ENCODE measurements around the gene LLGL1. TPM values are rescaled to one million over a fixed set of nuclear protein-coding genes. Genes with fewer than 3 reads are reported as not detected.

Gene LLGL1
- polyA plus RNA-seq, 3 donors: 0.52 to 10.8 (median 0.76) TPM

GRCh38 chr17:18262111-18262510 lies 36.7 kb downstream of the LLGL1 start:
- H3K4me1 ChIP-seq (ENCODE audit: control insufficient read depth in 1 of 2, insufficient read depth in 2 of 2, low read length in 2 of 2): peaks cover 35 to 46% of the 10 kb centered on the region in 2 donors
- Mint-ChIP-seq H3K9me3 (no peaks in the 10 kb centered on the region), H3K36me3 (peaks cover 8 to 21% of the 10 kb centered on the region in 2 donors), H3K4me1 (peaks cover 35% of the 10 kb centered on the region), H3K27ac (peak overlapping the region in 1 of 7 donors; percentile 77), H3K4me3 (no peak overlapping the region), H3K27me3 (ENCODE audit: low read depth in 3 of 3) (peaks cover 0 to 2% (median 1%) of the 10 kb centered on the region in 3 donors)
- DNase-seq: no peak
- H2AFZ ChIP-seq (ENCODE audit: insufficient read depth, low read depth, low read length, poor library complexity, severe bottlenecking): no peak overlapping the region
- no peaks in the 10 kb centered on the region for H3K27me3 ChIP-seq (ENCODE audit: control insufficient read depth in 2 of 2, insufficient read depth in 2 of 2, low read length in 2 of 2)
- H3K4me3 ChIP-seq (replicated peaks in 1 of 3; ENCODE audit: low read depth in 2 of 3, low read length in 3 of 3): no peak overlapping the region
- no peaks in the 10 kb centered on the region for H3K9me3 ChIP-seq (replicated peaks in 1 of 2; ENCODE audit: control insufficient read depth in 1 of 2, insufficient read depth in 1 of 2, low read length in 2 of 2)
- intact Hi-C loops (cut with micrococcal nuclease): no loop called here
- TF ChIP-seq CTCF (IDR thresholded peaks at IDR 0.05): no peak
- peaks cover 11% of the 10 kb centered on the region for H4K20me1 ChIP-seq (ENCODE audit: insufficient read depth, low read length)
- H3K36me3 ChIP-seq (replicated peaks in 1 of 2; ENCODE audit: control insufficient read depth in 1 of 2, insufficient read depth in 2 of 2, low read length in 2 of 2): peaks cover 12 to 26% of the 10 kb centered on the region in 2 donors
- no peak overlapping the region for H3K27ac ChIP-seq (ENCODE audit: low read depth in 1 of 2, low read length in 2 of 2)
- peaks cover 23% of the 10 kb centered on the region for H3K79me2 ChIP-seq (ENCODE audit: insufficient read depth, low read length)
- WGBS (ENCODE audit: insufficient coverage): 93% methylated on average over 2 of the region's 2 CpGs
- no peak overlapping the region for H3K9ac ChIP-seq (ENCODE audit: insufficient read depth, low read length, poor library complexity, severe bottlenecking)
- H3K4me2 ChIP-seq (replicated peaks; ENCODE audit: extremely low read depth, low read length, poor library complexity, severe bottlenecking): no peak overlapping the region

- Histone ChIP-seq H3K27ac (ENCODE audit: low read depth in 1 of 2, low read length in 2 of 2) (no peak overlapping the region), H3K9me3 (replicated peaks in 1 of 2; ENCODE audit: control insufficient read depth in 1 of 2, insufficient read depth in 1 of 2, low read length in 2 of 2) (no peaks in the 10 kb centered on the region), H3K4me3 (replicated peaks in 1 of 3; ENCODE audit: low read depth in 2 of 3, low read length in 3 of 3) (no peak overlapping the region), H4K20me1 (ENCODE audit: insufficient read depth, low read length) (peaks cover 6% of the 10 kb centered on the region), H2AFZ (ENCODE audit: insufficient read depth, low read depth, low read length, poor library complexity, severe bottlenecking) (no peak overlapping the region), H3K36me3 (replicated peaks in 1 of 2; ENCODE audit: control insufficient read depth in 1 of 2, insufficient read depth in 2 of 2, low read length in 2 of 2) (peaks cover 12 to 26% of the 10 kb centered on the region in 2 donors), H3K4me2 (replicated peaks; ENCODE audit: extremely low read depth, low read length, poor library complexity, severe bottlenecking) (no peak overlapping the region), H3K79me2 (ENCODE audit: insufficient read depth, low read length) (peaks cover 18% of the 10 kb centered on the region), H3K27me3 (ENCODE audit: control insufficient read depth in 2 of 2, insufficient read depth in 2 of 2, low read length in 2 of 2) (no peaks in the 10 kb centered on the region), H3K9ac (ENCODE audit: insufficient read depth, low read length, poor library complexity, severe bottlenecking) (no peak overlapping the region), H3K4me1 (ENCODE audit: control insufficient read depth in 1 of 2, insufficient read depth in 2 of 2, low read length in 2 of 2) (peaks cover 30 to 41% of the 10 kb centered on the region in 2 donors)
- DNase-seq: no peak
- Mint-ChIP-seq H3K27me3 (ENCODE audit: low read depth in 3 of 3) (peaks cover 0 to 2% (median 1%) of the 10 kb centered on the region in 3 donors), H3K4me3 (no peak overlapping the region), H3K27ac (peak overlapping the region in 2 of 7 donors; percentile 35 to 47), H3K9me3 (no peaks in the 10 kb centered on the region), H3K4me1 (peaks cover 30% of the 10 kb centered on the region), H3K36me3 (peaks cover 8 to 18% of the 10 kb centered on the region in 2 donors)
- 96% methylated on average over 12 of the region's 12 CpGs for WGBS (ENCODE audit: insufficient coverage)
- no peak for TF ChIP-seq CTCF (IDR thresholded peaks at IDR 0.05)
- intact Hi-C loops (cut with micrococcal nuclease): no loop called here
These were observed 37.2 kb downstream of the LLGL1 start for GRCh38 chr17:18262641-18263040.
